ENCODE data around the gene MAP3K19.
"Not testable (repeated sequence)": the region's sequence is repeated elsewhere in the genome, so short reads cannot be mapped to it uniquely, and the experiment has no call there.

MAP3K19 gene

DNA sequence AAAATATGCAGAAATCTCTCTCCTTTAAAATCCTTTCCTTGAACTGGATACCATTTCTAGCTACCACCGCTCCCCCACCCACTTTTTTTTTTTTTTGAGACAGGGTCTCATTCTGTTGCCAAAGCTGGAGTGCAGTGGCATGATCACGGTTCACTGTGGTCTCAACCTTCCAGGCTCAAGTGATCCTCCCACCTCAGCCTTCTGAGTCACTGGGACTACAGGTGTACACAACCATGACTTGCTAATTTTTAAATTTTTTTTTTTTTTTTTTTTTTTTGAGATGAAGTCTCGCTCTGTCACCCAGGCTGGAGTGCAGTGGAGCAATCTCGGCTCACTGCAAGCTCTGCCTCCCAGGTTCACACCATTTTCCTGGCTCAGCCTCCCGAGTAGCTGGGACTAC, 70.1 kb downstream of the MAP3K19 start:
- DNase-seq: not testable (repeated sequence)

DNA sequence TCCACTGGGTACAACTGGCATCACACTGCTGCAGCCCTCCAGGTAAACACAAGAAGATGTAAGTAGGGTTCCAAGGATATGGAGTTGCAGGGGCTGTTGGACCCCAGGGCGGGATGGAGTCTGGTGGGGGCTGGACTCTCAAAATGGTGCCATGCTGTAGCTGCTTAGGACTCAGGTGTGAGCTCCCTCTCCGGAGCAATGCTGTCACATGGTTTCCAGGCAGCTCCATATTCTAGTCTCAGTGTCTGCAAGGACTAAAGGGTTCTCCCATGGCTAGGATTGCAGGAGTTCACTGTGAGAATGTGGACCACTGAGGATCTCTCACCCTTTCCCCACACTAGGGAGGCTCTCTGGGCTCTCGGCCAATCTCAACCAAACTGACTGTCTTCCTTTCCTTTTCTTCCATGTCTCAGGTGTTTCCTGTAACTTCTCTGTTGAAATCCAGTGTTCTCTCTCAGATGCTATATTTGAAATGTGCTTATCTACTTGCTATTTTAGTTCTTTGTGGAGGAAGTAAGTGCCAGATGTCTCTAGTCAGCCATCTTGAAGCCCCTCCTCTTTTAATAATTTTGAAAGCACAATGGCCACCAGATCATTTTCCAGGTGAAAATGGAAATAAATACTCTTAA, 71.1 kb downstream of the MAP3K19 start:
- DNase-seq: no peak

DNA sequence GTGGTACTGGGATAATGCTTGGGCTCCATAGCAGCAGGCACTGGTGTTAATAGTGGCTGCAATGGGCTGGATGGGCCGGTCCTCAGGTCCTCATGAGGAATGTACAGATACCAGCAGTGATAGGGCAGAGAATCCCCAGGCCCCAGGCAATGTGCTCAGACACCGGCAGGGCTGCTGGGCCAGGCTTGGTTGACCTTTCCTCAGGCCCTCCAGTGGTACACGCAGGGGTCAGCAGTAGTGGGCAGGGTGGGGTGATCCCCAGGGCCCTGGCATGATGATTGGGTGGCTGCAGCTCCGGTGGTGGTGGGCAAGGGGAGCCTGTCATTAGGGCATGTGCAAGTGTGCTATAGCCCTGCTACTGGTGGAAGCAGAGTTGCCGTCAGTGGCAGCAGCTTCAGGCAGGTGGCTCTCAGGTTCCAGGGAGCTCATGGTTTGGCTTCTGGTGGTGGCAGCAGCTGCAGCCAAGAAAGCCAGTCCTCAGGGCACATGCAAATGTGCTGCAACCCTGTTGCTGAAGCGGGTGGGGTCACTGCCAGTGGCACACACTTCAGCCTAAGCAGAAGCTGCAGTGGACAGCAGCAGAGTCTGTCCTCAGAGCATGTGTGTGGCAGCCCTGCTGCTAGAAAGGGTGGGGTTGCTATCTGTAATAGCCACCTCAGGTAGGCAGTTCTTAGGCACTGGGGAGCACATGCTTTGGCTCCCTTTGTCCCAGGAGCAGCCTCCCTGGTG, 71.8 kb downstream of the MAP3K19 start:
- no peak for DNase-seq

- DNase-seq: no peak
Measured at GRCh38 chr2:134973241-134974138, 73.8 kb downstream of the MAP3K19 start.

DNA sequence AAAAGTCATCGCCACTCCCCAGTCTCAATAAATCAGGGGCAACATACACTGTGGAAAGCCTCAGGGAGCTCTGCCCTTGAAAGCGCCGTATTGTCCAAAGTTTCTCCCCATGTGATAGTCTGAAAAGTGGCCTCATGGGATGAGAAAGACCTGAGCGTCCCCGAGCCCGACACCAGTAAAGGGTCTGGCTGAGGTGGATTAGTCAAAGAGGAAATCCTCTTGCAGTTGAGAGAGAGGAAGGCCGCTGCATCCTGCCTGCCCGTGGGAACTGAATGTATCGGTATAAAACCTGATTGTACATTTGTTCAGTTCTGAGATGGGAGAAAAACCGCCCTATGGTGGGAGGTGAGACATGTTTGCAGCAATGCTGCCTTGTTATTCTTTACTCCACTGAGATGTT, 80.1 kb downstream of the MAP3K19 start:
- DNase-seq: not testable (repeated sequence)

DNA sequence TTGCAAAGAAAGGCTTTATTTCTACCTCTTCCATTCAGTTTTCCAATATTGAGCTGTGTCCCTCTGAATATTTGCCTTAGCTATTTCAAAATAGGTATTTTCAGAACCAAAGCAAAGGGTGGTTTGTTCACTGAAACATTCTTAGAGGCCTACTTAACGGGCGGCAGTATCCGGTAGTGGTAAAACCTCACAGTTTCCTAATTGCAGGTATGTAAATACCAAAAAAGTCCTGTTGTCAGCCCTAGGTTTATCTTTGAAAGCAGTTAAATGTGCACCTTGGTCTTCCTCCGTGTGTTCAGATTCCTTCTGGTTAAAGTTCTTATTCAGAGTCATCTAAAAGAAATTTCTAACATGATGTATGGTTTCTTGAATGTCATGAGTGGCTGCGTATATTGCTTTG, 89.8 kb downstream of the MAP3K19 start:
- no peak for DNase-seq

GRCh38 chr2:134955744-134956143, 91.5 kb downstream of the MAP3K19 start:
- DNase-seq: no peak

- no peak for DNase-seq
Measured at GRCh38 chr2:134954065-134954464, 93.2 kb downstream of the MAP3K19 start.

GRCh38 chr2:134952608-134953007, 94.6 kb downstream of the MAP3K19 start:
- no peak for DNase-seq

- no peak for DNase-seq
Measured at GRCh38 chr2:134950886-134951285, 96.4 kb downstream of the MAP3K19 start.

DNA sequence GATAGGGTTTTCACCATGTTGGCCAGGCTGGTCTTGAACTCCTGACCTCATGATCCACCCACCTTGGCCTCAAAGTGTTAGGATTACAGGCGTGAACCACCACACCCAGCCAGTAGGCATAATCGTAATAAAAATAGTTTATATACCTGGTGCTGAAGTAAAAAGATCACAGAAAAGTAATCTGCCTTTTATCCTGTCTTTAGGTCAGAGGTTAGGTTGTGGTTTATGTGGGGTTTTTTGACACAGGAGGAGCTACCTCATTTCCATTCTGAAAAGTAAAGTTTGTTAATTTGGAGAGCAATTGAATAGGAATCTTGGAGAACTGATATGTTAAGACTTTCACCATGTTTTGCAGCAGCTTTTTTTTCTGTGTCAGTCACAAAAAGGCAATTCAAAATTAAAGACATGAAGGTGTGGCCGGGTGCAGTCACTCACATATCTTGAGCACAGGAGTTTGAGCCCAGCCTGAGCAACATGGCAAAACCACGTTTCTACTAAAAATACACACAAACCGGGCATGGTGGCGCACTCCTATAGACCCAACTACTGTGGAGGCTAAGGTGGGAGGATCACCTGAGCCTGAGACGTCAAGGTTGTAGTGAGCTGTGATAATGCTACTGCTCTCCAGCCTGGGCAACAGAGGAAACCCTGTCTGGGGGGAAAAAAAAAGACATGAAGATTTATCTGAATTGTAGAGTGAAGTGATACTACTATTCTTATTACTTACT, 97.1 kb downstream of the MAP3K19 start:
- DNase-seq: no peak

- no peak for DNase-seq
Measured at GRCh38 chr2:134946073-134946472, 101.2 kb downstream of the MAP3K19 start.

DNA sequence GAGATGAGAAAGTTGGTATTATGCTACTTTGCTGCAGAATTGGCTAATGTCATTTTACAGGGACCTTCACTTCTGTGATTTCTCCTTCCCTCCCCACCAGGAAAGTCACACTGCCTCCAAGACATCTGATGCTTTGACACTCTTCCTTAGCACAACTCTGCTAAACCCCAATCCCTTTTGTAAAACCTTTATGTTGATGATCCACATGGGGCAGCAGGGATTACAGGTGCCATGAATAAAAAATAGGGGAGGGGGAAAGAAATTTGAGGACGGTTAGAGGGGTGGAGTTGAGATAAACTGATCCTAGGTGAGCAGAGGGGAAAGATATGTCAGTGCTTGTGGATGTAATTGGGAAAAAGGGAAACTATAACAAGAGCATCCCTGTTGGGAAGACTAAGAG, 102.3 kb downstream of the MAP3K19 start:
- DNase-seq: no peak

DNA sequence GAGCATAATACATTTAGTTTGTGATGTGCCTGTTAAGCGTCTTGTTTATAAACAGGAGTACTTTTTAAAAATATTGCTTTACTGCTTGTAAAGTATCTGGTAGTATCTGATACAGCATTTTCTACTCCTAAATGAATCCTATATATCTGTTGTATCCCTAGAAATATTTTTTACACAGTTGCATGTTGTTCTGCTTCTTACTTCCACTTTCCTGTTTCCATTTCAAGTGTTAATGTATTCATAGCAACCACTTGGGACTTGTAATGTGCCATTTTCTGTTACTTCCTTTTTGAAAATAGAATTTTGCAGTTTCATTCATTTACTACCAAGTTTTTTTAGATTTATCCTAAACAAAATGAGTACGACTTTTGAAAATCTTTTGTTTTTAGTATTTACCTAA, 103.7 kb downstream of the MAP3K19 start:
- no peak for DNase-seq

- no peak for DNase-seq
Measured at GRCh38 chr2:134936691-134937090, 110.6 kb downstream of the MAP3K19 start.

DNA sequence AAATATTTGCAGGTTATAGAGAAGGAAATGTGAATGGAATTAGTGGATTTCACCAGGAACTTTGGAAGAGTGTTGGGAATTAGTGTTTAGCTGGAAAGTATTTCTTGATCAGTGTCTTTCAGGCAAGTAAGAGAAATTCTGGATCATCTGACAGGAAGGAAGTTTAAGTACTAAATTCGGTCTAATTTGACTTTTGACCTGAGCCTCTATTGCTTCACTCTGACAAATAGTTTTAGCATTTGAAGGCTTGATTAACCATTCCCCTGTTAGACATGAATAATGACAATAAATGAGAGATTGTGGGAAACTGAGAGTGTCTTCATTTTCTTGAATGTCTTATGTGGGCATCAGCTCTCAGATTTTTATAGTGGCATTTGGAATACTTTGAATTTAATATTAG, 112.6 kb downstream of the MAP3K19 start:
- no peak for DNase-seq

- no peak for DNase-seq
Measured at GRCh38 chr2:134934150-134934549, 113.1 kb downstream of the MAP3K19 start.

DNA sequence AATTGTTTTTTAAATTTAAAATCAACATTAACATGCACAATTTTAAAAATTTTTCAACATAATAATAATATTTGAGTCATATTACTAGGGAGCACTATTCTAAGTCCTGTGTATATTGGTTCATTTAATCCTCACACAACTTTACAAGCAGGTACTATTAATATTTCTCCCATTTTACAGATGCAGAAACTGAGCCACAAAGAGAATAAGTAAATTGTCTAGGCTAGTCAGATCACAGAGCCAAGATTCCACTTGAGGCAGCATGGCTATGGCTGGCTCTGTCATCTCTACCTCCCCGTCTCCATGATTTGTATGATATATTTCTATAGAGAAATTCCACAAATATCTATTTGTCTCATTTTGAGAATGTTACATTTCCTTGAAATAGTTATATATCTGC, 113.5 kb downstream of the MAP3K19 start:
- no peak for DNase-seq

DNA sequence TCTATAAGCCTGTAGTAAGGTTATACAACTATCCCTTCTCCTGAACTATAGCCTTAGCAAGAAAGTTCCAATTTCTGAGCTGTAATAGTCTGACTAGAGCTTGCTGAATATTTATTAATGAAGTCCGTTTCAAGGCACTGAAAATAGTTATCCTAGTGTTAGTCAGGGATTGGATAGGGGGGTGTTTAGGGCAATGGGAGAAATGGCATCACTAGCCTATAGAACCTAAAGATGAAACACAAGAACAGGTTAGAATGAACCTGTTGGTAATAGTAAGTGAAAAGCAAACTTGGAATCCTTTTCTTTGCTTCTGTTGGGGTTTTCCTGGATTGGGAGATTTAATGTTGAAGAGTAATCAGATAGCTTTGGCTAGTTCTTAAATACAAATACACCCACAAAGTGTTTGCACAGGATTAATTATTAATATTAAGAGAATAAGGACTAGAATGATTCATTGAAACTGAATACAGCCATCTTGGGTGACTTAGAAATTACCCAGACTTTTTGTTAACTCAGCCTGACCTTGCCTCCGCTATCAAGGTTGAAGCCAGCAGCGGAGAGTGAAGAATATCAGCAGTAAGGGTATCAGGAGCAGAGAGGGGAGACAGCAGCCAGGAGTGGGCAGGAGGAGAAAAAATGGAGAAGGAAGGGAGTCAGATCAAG, 114.3 kb downstream of the MAP3K19 start:
- no peak for DNase-seq

- no peak for DNase-seq
Measured at GRCh38 chr2:134927195-134927594, 120.1 kb downstream of the MAP3K19 start.

GRCh38 chr2:134926231-134926931, 120.9 kb downstream of the MAP3K19 start:
- no peak for DNase-seq

GRCh38 chr2:134924912-134925311, 122.3 kb downstream of the MAP3K19 start:
- DNase-seq: no peak
